Measurements from ENCODE around the gene NKX2-2.

The NKX2-2 gene

DNA sequence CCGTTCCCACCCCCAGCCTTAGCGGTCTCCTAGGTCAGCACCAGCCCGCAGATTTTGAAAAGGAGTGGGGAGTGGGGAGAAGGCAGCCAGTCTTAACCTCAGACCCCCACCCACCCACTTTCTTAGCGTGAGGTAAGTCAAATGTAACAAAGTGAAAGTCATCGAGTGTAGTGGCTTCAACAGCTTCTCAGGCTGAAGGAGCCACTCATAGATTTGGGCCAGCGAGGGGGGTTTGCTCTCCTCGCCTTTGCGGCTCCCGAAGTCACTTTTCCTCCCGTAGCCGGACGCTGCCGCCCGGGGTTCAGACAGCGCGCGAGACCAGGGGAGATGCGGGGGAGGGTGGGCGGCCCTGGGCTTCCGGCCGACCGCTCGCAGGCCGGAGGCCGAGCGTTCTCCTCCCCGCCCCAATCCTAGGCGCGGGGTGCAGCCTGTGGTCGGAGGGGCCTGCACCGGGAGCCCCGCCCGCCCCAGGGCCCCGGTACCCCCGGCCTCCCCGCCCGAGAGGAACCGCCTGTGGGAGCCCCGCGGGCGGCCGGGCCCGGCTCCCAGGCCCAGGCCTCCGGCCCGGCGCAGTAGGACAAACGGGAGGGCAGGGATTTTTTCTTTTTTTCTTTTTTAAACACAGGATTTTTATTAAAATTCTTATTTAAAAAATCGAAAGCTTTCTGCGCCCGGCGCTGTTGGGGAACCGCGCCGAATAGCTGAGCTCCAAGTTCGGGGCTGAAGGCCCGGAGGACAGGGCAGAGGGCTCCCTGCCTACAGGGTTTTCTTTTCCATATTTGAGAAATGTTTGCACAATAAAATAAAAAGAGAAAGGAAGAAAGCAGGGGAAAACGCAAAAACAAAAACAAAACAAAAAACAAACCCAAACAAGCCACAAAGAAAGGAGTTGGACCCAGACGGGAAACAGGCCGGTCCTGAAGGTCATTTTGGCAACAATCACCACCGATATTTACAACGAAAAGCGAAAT is 3.2 kb downstream of the NKX2-2 start:
- no peaks in the 10 kb centered on the region for H4K20me1 ChIP-seq (ENCODE audit: insufficient read depth, low read length)
- no peaks in the 10 kb centered on the region for H3K27me3 ChIP-seq (ENCODE audit: insufficient read depth, low read length, poor library complexity)
- no peaks in the 10 kb centered on the region for H3K36me3 ChIP-seq (ENCODE audit: insufficient read depth, low read length)
- DNase-seq, result no peak
- no peaks in the 10 kb centered on the region for H3K4me1 ChIP-seq (ENCODE audit: insufficient read depth, low read length)
- H3K9me3 ChIP-seq (ENCODE audit: insufficient read depth, low read length, severe bottlenecking), result no peaks in the 10 kb centered on the region
- no peak overlapping the region for H3K4me2 ChIP-seq (ENCODE audit: insufficient read depth, low read length)
- no peak overlapping the region for H3K27ac ChIP-seq (ENCODE audit: low read length)
- H3K79me2 ChIP-seq (ENCODE audit: insufficient read depth, low read length), result no peaks in the 10 kb centered on the region
- no peak for ATAC-seq (ENCODE audit: insufficient read depth, low read depth)
- H3K9ac ChIP-seq (ENCODE audit: low read depth, low read length), result no peak overlapping the region
- no peak overlapping the region for H2AFZ ChIP-seq (ENCODE audit: low read depth, low read length)
- no peak overlapping the region for H3K4me3 ChIP-seq (ENCODE audit: low read depth in 1 of 2, low read length in 2 of 2)
- TF ChIP-seq, protein P1, sequence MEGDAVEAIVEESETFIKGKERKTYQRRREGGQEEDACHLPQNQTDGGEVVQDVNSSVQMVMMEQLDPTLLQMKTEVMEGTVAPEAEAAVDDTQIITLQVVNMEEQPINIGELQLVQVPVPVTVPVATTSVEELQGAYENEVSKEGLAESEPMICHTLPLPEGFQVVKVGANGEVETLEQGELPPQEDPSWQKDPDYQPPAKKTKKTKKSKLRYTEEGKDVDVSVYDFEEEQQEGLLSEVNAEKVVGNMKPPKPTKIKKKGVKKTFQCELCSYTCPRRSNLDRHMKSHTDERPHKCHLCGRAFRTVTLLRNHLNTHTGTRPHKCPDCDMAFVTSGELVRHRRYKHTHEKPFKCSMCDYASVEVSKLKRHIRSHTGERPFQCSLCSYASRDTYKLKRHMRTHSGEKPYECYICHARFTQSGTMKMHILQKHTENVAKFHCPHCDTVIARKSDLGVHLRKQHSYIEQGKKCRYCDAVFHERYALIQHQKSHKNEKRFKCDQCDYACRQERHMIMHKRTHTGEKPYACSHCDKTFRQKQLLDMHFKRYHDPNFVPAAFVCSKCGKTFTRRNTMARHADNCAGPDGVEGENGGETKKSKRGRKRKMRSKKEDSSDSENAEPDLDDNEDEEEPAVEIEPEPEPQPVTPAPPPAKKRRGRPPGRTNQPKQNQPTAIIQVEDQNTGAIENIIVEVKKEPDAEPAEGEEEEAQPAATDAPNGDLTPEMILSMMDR (IDR thresholded peaks at IDR 0.05; ENCODE audit: borderline replicate concordance, extremely low read depth, low read length, poor library complexity, severe bottlenecking), result no peak
- TF ChIP-seq EZH2 (IDR thresholded peaks at IDR 0.05; ENCODE audit: borderline replicate concordance, low read depth, low read length, severe bottlenecking), result no peak

DNA sequence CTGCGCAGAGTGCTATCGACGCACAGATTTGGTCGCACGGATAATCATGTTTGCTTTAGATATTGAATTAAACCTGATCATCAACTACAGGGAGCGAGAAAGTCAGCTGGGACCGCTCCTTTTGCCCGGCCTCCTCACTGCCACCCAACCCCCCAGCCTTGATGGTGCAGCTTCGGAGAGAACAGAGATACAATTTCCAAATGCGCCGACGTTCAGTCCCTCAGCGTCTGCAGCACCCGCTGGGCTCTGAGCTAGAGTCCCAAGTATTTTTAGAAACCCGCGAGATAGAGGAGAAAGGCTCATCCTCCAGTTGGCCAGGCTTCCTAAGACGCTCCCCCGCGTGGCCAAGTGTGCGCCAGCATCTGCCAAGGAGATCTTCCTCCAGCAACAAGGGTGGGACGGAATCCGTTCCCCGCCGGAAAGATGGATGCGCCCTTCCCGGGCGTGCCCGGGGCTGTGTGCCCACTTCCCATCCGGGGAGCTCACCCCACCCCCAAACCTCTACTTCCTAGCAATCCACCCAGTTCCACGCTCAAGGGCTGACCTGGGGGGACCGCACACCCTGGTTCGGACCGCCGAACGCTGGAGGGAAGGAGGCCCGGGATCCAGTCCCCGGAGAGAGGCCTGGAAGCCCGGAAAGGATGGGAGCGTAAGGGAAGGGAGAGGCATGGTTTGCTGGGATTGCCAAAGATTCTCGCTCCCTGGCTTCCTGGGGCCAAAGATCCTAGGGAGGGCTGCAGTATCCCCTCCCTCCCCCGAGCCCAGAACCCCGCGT is 4.1 kb downstream of the NKX2-2 start:
- Histone ChIP-seq H3K9me3 (ENCODE audit: insufficient read depth, low read length, severe bottlenecking) (no peaks in the 10 kb centered on the region), H3K4me1 (ENCODE audit: insufficient read depth, low read length) (no peaks in the 10 kb centered on the region)

DNA sequence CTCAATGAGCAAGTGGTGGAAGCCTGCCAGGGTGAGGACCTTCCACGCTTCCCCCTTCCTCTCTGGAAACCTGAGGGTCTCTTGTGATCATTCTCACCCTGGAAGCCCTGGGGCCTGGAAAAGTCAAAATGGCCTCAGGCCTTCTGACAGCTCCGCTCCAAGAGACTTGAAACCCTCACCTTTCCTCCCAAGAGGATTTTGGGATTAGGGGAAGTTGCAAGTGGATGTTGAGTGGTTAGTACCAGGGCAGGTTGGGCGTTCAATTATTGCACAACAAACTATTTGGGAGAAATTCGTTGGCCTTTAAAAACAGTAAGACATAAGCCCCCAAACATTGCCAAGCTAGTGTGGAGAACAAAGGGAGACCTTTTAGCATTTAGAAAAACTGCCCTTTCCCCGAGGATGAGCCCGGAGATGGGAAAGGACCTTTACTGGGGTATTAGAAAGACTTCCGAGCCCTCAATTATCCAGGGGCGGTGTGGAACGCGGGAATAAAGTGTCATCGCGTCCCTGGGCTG is 4.7 kb downstream of the NKX2-2 start:
- H3K9me3 ChIP-seq (ENCODE audit: insufficient read depth, low read length, severe bottlenecking), result no peaks in the 10 kb centered on the region
- H3K27me3 ChIP-seq (ENCODE audit: insufficient read depth, low read length, poor library complexity), result no peaks in the 10 kb centered on the region
- H3K79me2 ChIP-seq (ENCODE audit: insufficient read depth, low read length), result no peaks in the 10 kb centered on the region
- no peaks in the 10 kb centered on the region for H3K4me1 ChIP-seq (ENCODE audit: insufficient read depth, low read length)
- DNase-seq (no peak), ATAC-seq (ENCODE audit: insufficient read depth, low read depth) (no peak)
- peaks cover 3% of the 10 kb centered on the region; the same call in 1 of the 2 replicates for H4K20me1 ChIP-seq (ENCODE audit: insufficient read depth, low read length)
- H3K4me2 ChIP-seq (ENCODE audit: insufficient read depth, low read length), result no peak overlapping the region
- H3K36me3 ChIP-seq (ENCODE audit: insufficient read depth, low read length), result no peaks in the 10 kb centered on the region
- no peak overlapping the region for H3K4me3 ChIP-seq (ENCODE audit: low read depth in 1 of 2, low read length in 2 of 2)
- TF ChIP-seq, protein P1 (IDR thresholded peaks at IDR 0.05; ENCODE audit: borderline replicate concordance, extremely low read depth, low read length, poor library complexity, severe bottlenecking), result no peak
- TF ChIP-seq EZH2 (IDR thresholded peaks at IDR 0.05; ENCODE audit: borderline replicate concordance, low read depth, low read length, severe bottlenecking), result no peak
- H3K27ac ChIP-seq (ENCODE audit: low read length), result no peak overlapping the region
- H2AFZ ChIP-seq (ENCODE audit: low read depth, low read length), result no peak overlapping the region
- no peak overlapping the region for H3K9ac ChIP-seq (ENCODE audit: low read depth, low read length)

More for the DNA sequence above, 4.1 kb downstream of the NKX2-2 start:
- Histone ChIP-seq H2AFZ (ENCODE audit: low read depth, low read length) (no peak overlapping the region), H3K27me3 (ENCODE audit: insufficient read depth, low read length, poor library complexity) (no peaks in the 10 kb centered on the region), H4K20me1 (ENCODE audit: insufficient read depth, low read length) (no peaks in the 10 kb centered on the region), H3K4me3 (ENCODE audit: low read depth in 1 of 2, low read length in 2 of 2) (no peak overlapping the region), H3K36me3 (ENCODE audit: insufficient read depth, low read length) (no peaks in the 10 kb centered on the region), H3K4me2 (ENCODE audit: insufficient read depth, low read length) (no peak overlapping the region), H3K79me2 (ENCODE audit: insufficient read depth, low read length) (no peaks in the 10 kb centered on the region), H3K9ac (ENCODE audit: low read depth, low read length) (no peak overlapping the region), H3K27ac (ENCODE audit: low read length) (no peak overlapping the region)
- DNase-seq, result no peak
- TF ChIP-seq EZH2 (IDR thresholded peaks at IDR 0.05; ENCODE audit: borderline replicate concordance, low read depth, low read length, severe bottlenecking), result no peak
- TF ChIP-seq, protein P1 (IDR thresholded peaks at IDR 0.05; ENCODE audit: borderline replicate concordance, extremely low read depth, low read length, poor library complexity, severe bottlenecking), result no peak
- no peak for ATAC-seq (ENCODE audit: insufficient read depth, low read depth)

Measured in DND-41 (cell line).